ENCODE measurements around the gene NRP1.
"Not testable (repeated sequence)": the region's sequence is repeated elsewhere in the genome, so short reads cannot be mapped to it uniquely, and the experiment has no call there.

The NRP1 gene

GRCh38 chr10:33334153-33334804 lies at the start of gene NRP1:
Gene NRP1 (minus strand): TSS chr10:33334667. CDS start chr10:33334382, 285 bp downstream.
- DNase-seq, result no peak

GRCh38 chr10:33384201-33384600 lies 49.7 kb upstream of the NRP1 start:
- DNase-seq, result not testable (repeated sequence)

- no peak for DNase-seq
Measured at GRCh38 chr10:33382921-33383713, 48.6 kb upstream of the NRP1 start.

GRCh38 chr10:33382216-33382600 lies 47.7 kb upstream of the NRP1 start:
- DNase-seq, result no peak

- DNase-seq, result peak; percentile 49
Measured at GRCh38 chr10:33381451-33382215, 47.2 kb upstream of the NRP1 start.

- no peak for DNase-seq
Measured at GRCh38 chr10:33377658-33378025, 43.2 kb upstream of the NRP1 start.

GRCh38 chr10:33376976-33377657 lies 42.6 kb upstream of the NRP1 start:
- DNase-seq, result no peak

GRCh38 chr10:33376476-33376875 lies 42.0 kb upstream of the NRP1 start:
- DNase-seq, result no peak

- DNase-seq, result no peak
Measured at GRCh38 chr10:33373263-33373662, 38.8 kb upstream of the NRP1 start.

GRCh38 chr10:33371234-33371633 lies 36.8 kb upstream of the NRP1 start:
- no peak for DNase-seq

GRCh38 chr10:33370434-33370930 lies 36.0 kb upstream of the NRP1 start:
- no peak for DNase-seq

- DNase-seq, result no peak
Measured at GRCh38 chr10:33368086-33368485, 33.6 kb upstream of the NRP1 start.

GRCh38 chr10:33365871-33366411 lies 31.5 kb upstream of the NRP1 start:
- DNase-seq, result no peak

GRCh38 chr10:33365301-33365700 lies 30.8 kb upstream of the NRP1 start:
- no peak for DNase-seq

GRCh38 chr10:33363106-33363505 lies 28.6 kb upstream of the NRP1 start:
- no peak for DNase-seq

GRCh38 chr10:33358016-33358415 lies 23.5 kb upstream of the NRP1 start:
- DNase-seq, result no peak

- no peak for DNase-seq
Measured at GRCh38 chr10:33355274-33355673, 20.8 kb upstream of the NRP1 start.

GRCh38 chr10:33353853-33354252 lies 19.4 kb upstream of the NRP1 start:
- no peak for DNase-seq

GRCh38 chr10:33353334-33353733 lies 18.9 kb upstream of the NRP1 start:
- no peak for DNase-seq

GRCh38 chr10:33352615-33353014 lies 18.1 kb upstream of the NRP1 start:
- DNase-seq, result no peak

- DNase-seq, result no peak
Measured at GRCh38 chr10:33352175-33352574, 17.7 kb upstream of the NRP1 start.

GRCh38 chr10:33350041-33350440 lies 15.6 kb upstream of the NRP1 start:
- no peak for DNase-seq

GRCh38 chr10:33349268-33349667 lies 14.8 kb upstream of the NRP1 start:
- no peak for DNase-seq
